Left lung (tissue), 10 donors: ENCODE data around the gene NAP1L2. TPM values are rescaled to one million over a fixed set of nuclear protein-coding genes. Genes with fewer than 3 reads are reported as not detected.
"Not testable (repeated sequence)": the region's sequence is repeated elsewhere in the genome, so short reads cannot be mapped to it uniquely, and the experiment has no call there.

Experiments used
- ATAC-seq: fragments of 200-7000 bp; cut with Tn5 transposase; one replicate; pipeline ENCODE4 v1.9.1; 2020; ENCODE audit warnings: moderate library complexity
- DNase-seq, 4 donors: peaks; one replicate each; pipeline ENCODE4 v3.0.0-alpha.2; 2013 to 2020
- H3K27ac ChIP-seq, 2 donors: fragments of 200-600 bp; sonication (generic) in 1 of 2; one replicate each; pipeline versions ENCODE4 v1.5.0 to v1.8.0; 2020 to 2021
- H3K27me3 ChIP-seq, 2 donors: fragments of 200-600 bp; sonication (generic) in 1 of 2; one replicate each; pipeline versions ENCODE4 v1.5.0 to v1.8.0; 2020 to 2021
- H3K36me3 ChIP-seq, 2 donors: fragments of 200-600 bp; sonication (generic) in 1 of 2; one replicate each; pipeline versions ENCODE4 v1.5.0 to v1.8.0; 2020 to 2021
- H3K4me1 ChIP-seq, 2 donors: fragments of 200-600 bp; one replicate each; pipeline ENCODE4 v1.8.0; 2021
- H3K4me3 ChIP-seq, 2 donors: fragments of 200-600 bp; sonication (generic) in 1 of 2; one replicate each; pipeline versions ENCODE4 v1.5.0 to v1.8.0; 2020 to 2021; ENCODE audit warnings: mild to moderate bottlenecking in 1 of 2
- H3K9me3 ChIP-seq, 2 donors: fragments of 200-600 bp; sonication (generic) in 1 of 2; one replicate each; pipeline versions ENCODE4 v1.5.0 to v1.8.0; 2020 to 2021
- CTCF ChIP-seq, 2 donors: fragments of 200-600 bp; sonication (generic) in 1 of 2; IDR thresholded peaks; one replicate each; pipeline versions ENCODE4 v1.5.0 to v1.8.0; 2021; ENCODE audit warnings: antibody characterized with exemption in 2 of 2
- intact Hi-C, 2 donors: fragments of 100-400 bp; cut with DNase I; formaldehyde crosslinking; loops; one replicate each; pipeline versions ENCODE4 v1.11.2 to v1.14.2; 2022
- polyA plus RNA-seq, 6 donors: library from polyadenylated mRNA; unstranded; fragments of 120-200 nt; gene quantifications; one replicate each; pipeline ENCODE4 v1.2.1, GENCODE V29; 2013; ENCODE audit not compliant: insufficient read length in 6 of 6
- total RNA-seq, 2 donors: library from RNA; stranded (reverse); fragmentation: NEBNext Ultra II Directional; extraction: Animal tissue kit (Norgen Biotek cat#: 25700); gene quantifications; one replicate each; pipeline ENCODE4 v1.2.1, GENCODE V29; 2021
- donor health status: DM: no; HTN: yes; CAD: no.
- donor health status: DM: no; HTN: no; CAD: no.

NAP1L2 gene
- total and polyA plus RNA-seq, 8 donors = 0.25 to 2.6 (median 0.60) TPM

DNA sequence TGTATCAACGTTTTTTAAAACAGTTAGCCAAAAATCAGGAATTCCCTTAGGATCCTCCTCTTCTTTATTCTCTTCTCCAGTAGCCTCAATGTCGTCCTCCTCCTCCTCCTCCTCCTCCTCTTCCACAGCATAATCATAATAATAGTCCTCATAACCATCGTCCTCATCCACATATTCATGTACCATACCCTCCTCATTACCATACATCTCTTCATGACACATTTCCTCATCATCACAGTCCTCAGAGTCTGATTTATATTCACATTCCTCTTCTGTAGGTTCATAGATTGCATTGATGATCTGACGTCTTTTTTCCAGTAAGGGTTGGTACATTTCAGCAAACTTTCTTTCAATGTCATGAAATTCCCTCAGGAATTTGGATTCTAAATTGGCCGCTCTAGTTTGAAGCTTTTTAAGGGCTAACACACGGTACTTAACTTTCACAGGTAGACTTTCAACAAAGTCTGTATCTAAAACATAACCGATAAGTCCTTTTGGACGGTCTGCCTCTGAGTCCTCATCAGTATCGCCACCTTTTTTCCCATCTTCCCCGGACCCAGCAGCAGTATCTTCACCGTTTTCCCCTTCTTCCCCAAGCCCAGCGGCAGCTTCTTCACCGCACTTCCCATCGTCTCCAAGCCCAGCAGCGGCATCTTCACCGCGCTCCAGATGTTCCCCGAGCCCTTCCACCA lies 771 bp downstream of the NAP1L2 start:
- ATAC-seq (no peak), DNase-seq (no peak)
- Histone ChIP-seq H3K36me3 (no peaks in the 10 kb centered on the region), H3K9me3 (no peaks in the 10 kb centered on the region), H3K27ac (no peak overlapping the region), H3K27me3 (peaks cover 6 to 10% of the 10 kb centered on the region in 2 donors), H3K4me1 (no peaks in the 10 kb centered on the region), H3K4me3 (peak overlapping the region; percentile 6 to 34)
- intact Hi-C loops = no loop called here
- no peak for TF ChIP-seq CTCF (IDR thresholded peaks at IDR 0.05)

DNA sequence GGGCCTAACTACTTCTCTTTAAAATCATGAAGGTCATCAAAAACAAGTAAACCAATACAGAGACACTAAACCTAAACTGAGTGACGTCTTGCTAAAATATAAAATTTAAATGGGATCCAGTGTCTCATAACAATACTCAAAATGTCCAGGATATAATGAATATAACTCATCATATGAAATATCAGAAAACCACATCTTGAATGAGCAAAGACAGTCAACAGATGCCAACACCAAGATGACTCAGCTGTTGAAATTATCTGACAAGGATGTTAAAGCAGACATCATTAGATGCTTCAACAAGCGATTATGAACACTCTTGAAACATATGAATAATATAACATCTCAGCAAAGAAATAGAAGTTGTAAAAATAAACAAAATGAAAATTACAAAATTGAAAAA lies 8.3 kb downstream of the NAP1L2 start:
- no peaks in the 10 kb centered on the region for H3K4me1 ChIP-seq
- ATAC-seq = no peak
- no peak for TF ChIP-seq CTCF (IDR thresholded peaks at IDR 0.05)
- no peaks in the 10 kb centered on the region for H3K36me3 ChIP-seq
- no peaks in the 10 kb centered on the region for H3K27me3 ChIP-seq
- H3K27ac ChIP-seq = no peak overlapping the region
- no peaks in the 10 kb centered on the region for H3K9me3 ChIP-seq
- intact Hi-C loops = no loop called here
- H3K4me3 ChIP-seq = no peak overlapping the region
- DNase-seq = no peak

DNA sequence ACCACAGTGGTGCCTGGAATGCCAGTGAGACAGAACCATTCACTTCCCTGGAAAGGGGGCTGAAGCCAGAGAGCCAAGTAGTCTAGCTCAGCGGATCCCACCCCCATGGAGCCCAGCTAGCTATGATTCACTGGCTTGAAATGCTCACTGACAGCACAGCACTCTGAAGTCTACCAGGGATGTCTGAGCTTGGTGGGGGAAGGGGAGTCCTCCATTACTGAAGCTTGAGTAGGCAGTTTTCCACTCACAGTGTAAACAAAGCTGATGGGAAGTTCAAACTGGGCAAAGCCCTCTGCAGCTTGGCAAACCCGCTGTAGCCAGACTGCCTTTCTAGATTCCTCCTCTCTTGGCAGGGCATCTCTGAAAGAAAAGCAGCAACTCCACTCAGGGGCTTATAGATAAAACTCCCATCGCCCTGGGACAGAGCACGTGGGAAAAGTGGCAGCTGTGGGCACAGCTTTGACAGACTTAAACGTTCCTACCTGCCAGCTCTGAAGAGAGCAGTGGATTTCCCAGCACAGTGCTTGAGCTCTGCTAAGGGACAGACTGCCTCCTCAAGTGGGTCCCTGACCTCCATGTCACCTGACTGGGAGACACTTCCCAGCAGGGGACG lies 32.0 kb downstream of the NAP1L2 start:
- Histone ChIP-seq H3K36me3 (no peaks in the 10 kb centered on the region), H3K9me3 (no peaks in the 10 kb centered on the region), H3K27me3 (no peaks in the 10 kb centered on the region), H3K4me3 (no peak overlapping the region), H3K27ac (no peak overlapping the region), H3K4me1 (no peaks in the 10 kb centered on the region)
- DNase-seq (no peak), ATAC-seq (no peak)
- intact Hi-C loops = no loop called here
- no peak for TF ChIP-seq CTCF (IDR thresholded peaks at IDR 0.05)

- DNase-seq, H3K4me1 ChIP-seq, intact Hi-C loops, H3K9me3 ChIP-seq, H3K27me3 ChIP-seq, H3K4me3 ChIP-seq, H3K36me3 ChIP-seq, ATAC-seq, H3K27ac ChIP-seq: not testable (repeated sequence)
These were observed 45.7 kb downstream of the NAP1L2 start for GRCh38 chrX:73168945-73169344.

Other genes starting within 250 kb of the NAP1L2 start
- gene PABPC1L2B, start 211.9 kb downstream of the NAP1L2 start, total RNA-seq = not detected
- not detected for gene PABPC1L2B, start 211.9 kb downstream of the NAP1L2 start, polyA plus RNA-seq
- not detected for gene PABPC1L2A, start 135.3 kb downstream of the NAP1L2 start, total RNA-seq
- gene PABPC1L2A, start 135.3 kb downstream of the NAP1L2 start, polyA plus RNA-seq = not detected
- gene CDX4, start 232.2 kb upstream of the NAP1L2 start, total RNA-seq = not detected
- gene CDX4, start 232.2 kb upstream of the NAP1L2 start, polyA plus RNA-seq = not detected